Fibroblast of pulmonary artery (primary cell): ENCODE results near the gene TFAP2B.
A peak's percentile ranks its signal among the peaks of the same experiment; 100 is the strongest.

Experiments used
- DNase-seq: peaks from one replicate; pipeline ENCODE4 v3.0.0-alpha.2; 2010; ENCODE audit warnings: low read depth
- H3K4me3 ChIP-seq: replicated peaks from 2 replicates; pipeline ENCODE4 v1.5.1; 2011; ENCODE audit warnings: low read depth, mild to moderate bottlenecking, control low read depth, low read length, moderate library complexity
- CTCF ChIP-seq: IDR thresholded peaks from 2 replicates; pipeline ENCODE4 v1.5.1; 2011; ENCODE audit warnings: mild to moderate bottlenecking, control low read depth, low read length, inconsistent platforms; ENCODE audit errors: missing control alignments

Gene TFAP2B

GRCh38 chr6:50804283-50804682, 14.4 kb upstream of the TFAP2B start:
- no peak overlapping the region for H3K4me3 ChIP-seq
- TF ChIP-seq CTCF = no peak
- DNase-seq = no peak

DNA sequence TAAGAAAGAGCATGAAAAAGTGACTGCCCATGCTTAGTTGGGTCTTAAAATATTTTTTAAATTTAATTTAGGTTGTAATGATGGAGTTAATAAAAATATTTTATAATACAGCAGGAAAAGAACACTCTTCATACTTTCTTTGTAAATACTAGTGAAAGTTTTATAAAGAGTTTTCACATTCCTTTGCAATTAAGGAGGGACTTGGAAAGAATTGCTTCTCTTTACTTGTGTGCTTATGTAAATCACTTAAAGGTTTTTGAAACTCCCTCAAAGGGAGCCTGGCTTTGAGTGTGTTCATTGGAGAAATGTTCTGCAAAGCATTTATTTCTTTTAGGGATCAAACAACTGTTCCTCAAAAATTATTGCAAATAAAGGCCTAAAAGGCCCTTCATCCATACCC, 11.6 kb upstream of the TFAP2B start:
- no peak for TF ChIP-seq CTCF
- DNase-seq = no peak
- H3K4me3 ChIP-seq = no peak overlapping the region

GRCh38 chr6:50815436-50816114, 3.1 kb upstream of the TFAP2B start:
- peak; percentile 56 for TF ChIP-seq CTCF
- peak overlapping the region; percentile 65 for H3K4me3 ChIP-seq
- DNase-seq = peak; percentile 30

DNA sequence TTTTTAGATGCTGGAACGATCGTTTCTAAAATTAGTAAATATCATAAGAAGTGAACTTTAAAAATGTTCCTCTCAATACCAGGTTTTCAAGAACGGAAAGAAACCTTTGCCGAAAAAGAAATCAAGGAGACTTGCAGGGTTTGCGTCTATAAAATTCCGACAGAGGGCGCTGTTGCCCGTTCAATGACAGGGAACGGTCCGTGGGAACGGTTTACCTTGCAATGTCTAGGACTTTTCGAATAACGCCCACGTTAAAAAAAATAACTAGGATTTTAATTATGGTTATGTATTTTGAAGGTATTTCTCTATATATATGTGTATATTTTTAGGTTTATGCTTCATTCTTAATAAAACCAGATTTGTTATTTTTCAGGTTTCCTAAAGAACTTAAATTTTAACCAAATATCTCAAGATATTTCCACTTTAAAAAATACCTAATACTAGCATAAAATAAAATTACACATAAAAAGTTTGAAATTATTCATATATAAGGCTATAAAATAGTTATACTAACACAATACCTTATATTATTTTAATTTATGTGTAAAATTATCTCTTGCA, 2.5 kb upstream of the TFAP2B start:
- DNase-seq = peak; percentile 78
- peak overlapping the region; percentile 65 for H3K4me3 ChIP-seq
- TF ChIP-seq CTCF = peak; percentile 80

DNA sequence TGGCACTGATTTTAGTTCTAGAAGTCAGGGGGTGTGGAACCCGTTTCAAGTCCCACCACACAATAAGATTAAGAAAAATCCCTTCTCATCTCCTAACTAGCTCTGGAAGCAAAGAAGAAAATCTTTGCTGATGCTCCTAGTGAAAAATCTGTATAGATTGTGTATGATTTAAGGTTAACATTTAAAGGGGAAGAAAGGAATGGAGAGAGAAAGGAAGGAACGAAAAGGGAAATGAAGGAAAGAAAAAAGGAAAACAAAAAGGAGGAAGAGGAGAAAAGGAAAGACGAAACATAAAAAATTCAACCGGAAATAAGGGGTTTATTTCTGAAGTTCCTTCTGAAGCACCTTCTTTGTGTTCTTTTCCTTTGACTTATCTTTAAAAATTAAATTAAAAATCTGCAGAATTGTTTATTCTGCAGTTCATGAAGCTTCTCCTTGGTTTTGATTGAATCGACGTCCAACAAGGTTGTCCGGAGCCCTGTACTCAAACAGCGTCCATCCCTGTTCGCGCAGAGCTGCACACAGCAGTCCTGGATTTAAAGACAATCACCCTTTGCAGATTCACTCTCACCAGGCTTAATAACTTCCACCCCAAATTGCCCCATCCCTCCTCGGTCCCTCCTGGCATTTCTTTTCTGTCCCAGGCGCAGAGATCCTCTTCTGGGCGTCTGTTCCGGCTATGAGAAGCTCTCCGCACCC, 1.6 kb upstream of the TFAP2B start:
- H3K4me3 ChIP-seq = no peak overlapping the region
- no peak for TF ChIP-seq CTCF
- no peak for DNase-seq

GRCh38 chr6:50817646-50817950, 1.1 kb upstream of the TFAP2B start:
- DNase-seq = no peak
- TF ChIP-seq CTCF = no peak
- no peak overlapping the region for H3K4me3 ChIP-seq

DNA sequence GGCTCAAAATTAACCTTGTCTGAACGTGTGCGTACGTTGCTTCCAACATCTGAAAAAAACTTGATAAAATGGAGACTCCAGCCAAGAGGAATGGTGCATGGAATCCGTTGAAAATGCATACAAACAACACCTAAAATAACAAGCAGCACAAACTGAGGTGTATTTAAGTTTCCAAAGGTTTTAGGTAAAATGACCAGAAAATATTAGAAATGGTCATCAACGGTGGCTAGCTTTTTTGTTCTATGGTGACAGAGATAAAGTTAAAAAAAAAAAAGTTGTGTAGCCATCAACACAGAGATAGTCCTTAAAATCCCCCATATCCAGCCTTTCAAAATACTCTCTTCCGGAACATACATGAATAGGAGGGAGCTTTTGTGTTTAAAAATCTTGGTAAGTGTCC, 651 bp upstream of the TFAP2B start:
- no peak for TF ChIP-seq CTCF
- H3K4me3 ChIP-seq = no peak overlapping the region
- DNase-seq = no peak
